ENCODE measurements around the gene ITGAD.

DNA sequence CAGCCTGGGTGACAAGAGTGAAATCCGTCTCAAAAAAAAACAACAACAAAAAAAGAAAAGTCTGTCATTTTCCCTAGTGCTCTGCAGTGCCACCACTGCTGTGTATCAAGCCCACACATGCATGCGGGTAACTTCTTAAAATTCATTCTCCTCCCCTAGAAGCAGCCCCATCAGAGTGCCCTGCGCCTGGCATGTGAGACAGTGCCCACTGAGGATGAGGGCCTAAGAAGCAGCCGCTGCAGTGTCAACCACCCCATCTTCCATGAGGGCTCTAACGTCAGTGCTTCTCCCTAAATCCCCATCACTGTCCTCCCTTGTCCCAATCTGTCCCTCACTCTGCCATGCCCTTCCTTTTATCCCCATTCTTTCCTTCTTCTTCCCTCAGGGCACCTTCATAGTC lies 24.8 kb downstream of the ITGAD start:
- TF ChIP-seq CTCF (IDR thresholded peaks at IDR 0.05), result no peak
- TF ChIP-seq, protein P1, sequence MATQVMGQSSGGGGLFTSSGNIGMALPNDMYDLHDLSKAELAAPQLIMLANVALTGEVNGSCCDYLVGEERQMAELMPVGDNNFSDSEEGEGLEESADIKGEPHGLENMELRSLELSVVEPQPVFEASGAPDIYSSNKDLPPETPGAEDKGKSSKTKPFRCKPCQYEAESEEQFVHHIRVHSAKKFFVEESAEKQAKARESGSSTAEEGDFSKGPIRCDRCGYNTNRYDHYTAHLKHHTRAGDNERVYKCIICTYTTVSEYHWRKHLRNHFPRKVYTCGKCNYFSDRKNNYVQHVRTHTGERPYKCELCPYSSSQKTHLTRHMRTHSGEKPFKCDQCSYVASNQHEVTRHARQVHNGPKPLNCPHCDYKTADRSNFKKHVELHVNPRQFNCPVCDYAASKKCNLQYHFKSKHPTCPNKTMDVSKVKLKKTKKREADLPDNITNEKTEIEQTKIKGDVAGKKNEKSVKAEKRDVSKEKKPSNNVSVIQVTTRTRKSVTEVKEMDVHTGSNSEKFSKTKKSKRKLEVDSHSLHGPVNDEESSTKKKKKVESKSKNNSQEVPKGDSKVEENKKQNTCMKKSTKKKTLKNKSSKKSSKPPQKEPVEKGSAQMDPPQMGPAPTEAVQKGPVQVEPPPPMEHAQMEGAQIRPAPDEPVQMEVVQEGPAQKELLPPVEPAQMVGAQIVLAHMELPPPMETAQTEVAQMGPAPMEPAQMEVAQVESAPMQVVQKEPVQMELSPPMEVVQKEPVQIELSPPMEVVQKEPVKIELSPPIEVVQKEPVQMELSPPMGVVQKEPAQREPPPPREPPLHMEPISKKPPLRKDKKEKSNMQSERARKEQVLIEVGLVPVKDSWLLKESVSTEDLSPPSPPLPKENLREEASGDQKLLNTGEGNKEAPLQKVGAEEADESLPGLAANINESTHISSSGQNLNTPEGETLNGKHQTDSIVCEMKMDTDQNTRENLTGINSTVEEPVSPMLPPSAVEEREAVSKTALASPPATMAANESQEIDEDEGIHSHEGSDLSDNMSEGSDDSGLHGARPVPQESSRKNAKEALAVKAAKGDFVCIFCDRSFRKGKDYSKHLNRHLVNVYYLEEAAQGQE (IDR thresholded peaks at IDR 0.05; ENCODE audit: low read depth, low read length), result no peak

All from SK-N-SH (cell line).